ENCODE data around the gene INF2. TPM values are rescaled to one million over a fixed set of nuclear protein-coding genes. Genes with fewer than 3 reads are reported as not detected.

INF2 gene
- total RNA-seq, 1 experiment from 2014 or later = 58.3 TPM

DNA sequence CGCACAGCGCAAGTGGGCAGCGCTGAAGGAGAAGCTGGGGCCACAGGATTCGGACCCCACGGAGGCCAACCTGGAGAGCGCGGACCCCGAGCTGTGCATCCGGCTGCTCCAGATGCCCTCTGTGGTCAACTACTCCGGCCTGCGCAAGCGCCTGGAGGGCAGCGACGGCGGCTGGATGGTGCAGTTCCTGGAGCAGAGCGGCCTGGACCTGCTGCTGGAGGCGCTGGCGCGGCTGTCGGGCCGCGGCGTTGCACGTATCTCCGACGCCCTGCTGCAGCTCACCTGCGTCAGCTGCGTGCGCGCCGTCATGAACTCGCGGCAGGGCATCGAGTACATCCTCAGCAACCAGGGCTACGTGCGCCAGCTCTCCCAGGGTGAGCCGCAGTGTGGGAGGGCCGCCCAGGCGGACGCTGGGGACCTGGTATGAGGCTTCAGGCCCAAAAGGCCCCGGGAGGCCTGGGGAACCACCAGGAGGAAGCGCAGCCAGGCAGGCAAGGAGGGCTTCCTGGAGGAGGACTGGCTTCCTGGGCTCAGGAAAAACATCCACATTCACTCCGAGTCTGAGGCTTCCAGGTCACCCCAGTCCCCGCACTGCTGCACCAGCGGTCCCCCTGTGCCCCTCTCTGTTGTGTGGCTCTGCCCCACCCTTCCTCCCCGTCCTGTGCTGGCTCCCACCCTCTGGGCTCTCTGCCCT lies 12.1 kb downstream of the INF2 start:
- peaks cover 8 to 24% of the 10 kb centered on the region in 2 experiments for H3K4me1 Mint-ChIP-seq
- Histone ChIP-seq H3K4me2 (ENCODE audit: insufficient read depth, insufficient read length, low read length) (no peak overlapping the region), H3K14ac (ENCODE audit: insufficient read depth, low read length) (no peak overlapping the region), H3K23ac (ENCODE audit: insufficient read length, low read depth, low read length) (no peak overlapping the region), H3K18ac (ENCODE audit: insufficient read length, low read depth, low read length) (no peak overlapping the region), H4K91ac (ENCODE audit: insufficient read length, low read depth, low read length) (no peak overlapping the region), H3K4me1 (ENCODE audit: insufficient read depth, low read length) (peaks cover 2% of the 10 kb centered on the region; the same call in 1 of the 2 replicates), H3K23me2 (ENCODE audit: insufficient read length, low read depth, low read length, poor library complexity, severe bottlenecking) (no peaks in the 10 kb centered on the region), H3K9ac (ENCODE audit: extremely low read depth, insufficient read length, low read length) (no peak overlapping the region), H3T11ph (ENCODE audit: low read length) (no peak overlapping the region), H3K27ac (ENCODE audit: insufficient read length, low read depth, low read length) (no peak overlapping the region), H3K79me2 (ENCODE audit: insufficient read depth, low read length) (no peaks in the 10 kb centered on the region), H4K5ac (ENCODE audit: insufficient read length, low read depth, low read length) (no peak overlapping the region), H3K79me1 (ENCODE audit: insufficient read depth, low read depth, low read length, poor library complexity, severe bottlenecking) (no peaks in the 10 kb centered on the region), H3K9me3 (ENCODE audit: control insufficient read depth, low read depth, low read length) (no peaks in the 10 kb centered on the region), H2BK5ac (ENCODE audit: insufficient read length, low read length) (no peak overlapping the region), H3K27me3 (ENCODE audit: insufficient read depth, low read length) (no peaks in the 10 kb centered on the region), H4K20me1 (ENCODE audit: control insufficient read depth, insufficient read depth, insufficient read length) (no peaks in the 10 kb centered on the region), H2BK12ac (ENCODE audit: insufficient read length, low read depth, low read length) (no peak overlapping the region), H3K4ac (ENCODE audit: low read depth, low read length) (no peak overlapping the region), H4K8ac (replicated peaks; ENCODE audit: insufficient read length, low read depth, low read length) (no peak overlapping the region), H2BK15ac (ENCODE audit: low read depth, low read length) (no peak overlapping the region), H2AK5ac (ENCODE audit: insufficient read length, low read length) (no peak overlapping the region), H2AFZ (ENCODE audit: low read length) (no peak overlapping the region), H3K56ac (ENCODE audit: insufficient read length, low read depth, low read length) (no peak overlapping the region), H2BK120ac (ENCODE audit: low read depth, low read length, poor library complexity, severe bottlenecking) (no peak overlapping the region), H2BK20ac (ENCODE audit: low read depth, low read length, poor library complexity, severe bottlenecking) (no peak overlapping the region)
- no peak overlapping the region for H3K27ac Mint-ChIP-seq
- H3K4me3 Mint-ChIP-seq = no peak overlapping the region
- no peaks in the 10 kb centered on the region; the same call in 1 of the 2 replicates for H3K27me3 Mint-ChIP-seq (ENCODE audit: low read depth)
- TF ChIP-seq, protein P1, sequence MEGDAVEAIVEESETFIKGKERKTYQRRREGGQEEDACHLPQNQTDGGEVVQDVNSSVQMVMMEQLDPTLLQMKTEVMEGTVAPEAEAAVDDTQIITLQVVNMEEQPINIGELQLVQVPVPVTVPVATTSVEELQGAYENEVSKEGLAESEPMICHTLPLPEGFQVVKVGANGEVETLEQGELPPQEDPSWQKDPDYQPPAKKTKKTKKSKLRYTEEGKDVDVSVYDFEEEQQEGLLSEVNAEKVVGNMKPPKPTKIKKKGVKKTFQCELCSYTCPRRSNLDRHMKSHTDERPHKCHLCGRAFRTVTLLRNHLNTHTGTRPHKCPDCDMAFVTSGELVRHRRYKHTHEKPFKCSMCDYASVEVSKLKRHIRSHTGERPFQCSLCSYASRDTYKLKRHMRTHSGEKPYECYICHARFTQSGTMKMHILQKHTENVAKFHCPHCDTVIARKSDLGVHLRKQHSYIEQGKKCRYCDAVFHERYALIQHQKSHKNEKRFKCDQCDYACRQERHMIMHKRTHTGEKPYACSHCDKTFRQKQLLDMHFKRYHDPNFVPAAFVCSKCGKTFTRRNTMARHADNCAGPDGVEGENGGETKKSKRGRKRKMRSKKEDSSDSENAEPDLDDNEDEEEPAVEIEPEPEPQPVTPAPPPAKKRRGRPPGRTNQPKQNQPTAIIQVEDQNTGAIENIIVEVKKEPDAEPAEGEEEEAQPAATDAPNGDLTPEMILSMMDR (conservative IDR thresholded peaks at IDR 0.05) = no peak
- WGBS (ENCODE audit: extremely low coverage, insufficient read length, low lambda C conversion rate) = no CpG with 5 or more reads among the region's 46 CpGs
- H3K9me3 Mint-ChIP-seq = peaks cover 7 to 12% of the 10 kb centered on the region in 2 experiments
- no peak for DNase-seq
- peaks cover 23 to 28% (median 24%) of the 10 kb centered on the region in 3 experiments for H3K36me3 Mint-ChIP-seq (ENCODE audit: insufficient read depth in 1 of 3, low read depth in 3 of 3)

All from H9 (cell line).